Prostate gland (tissue), 2 donors: ENCODE results near the gene EDARADD.
A peak's percentile ranks its signal among the peaks of the same experiment; 100 is the strongest.

ENCODE experiments used
- CTCF ChIP-seq, 4 experiments: fragments of 200-600 bp in 2 of 4; fragments of 450-650 bp in 2 of 4; sonication (generic) in 2 of 4; IDR thresholded peaks; 1 replicate in 3 of 4; 2 replicates in 1 of 4; pipeline ENCODE4 v1.5.1; 2016 to 2019; ENCODE audit warnings: antibody characterized with exemption in 4 of 4, mild to moderate bottlenecking in 2 of 4, moderate library complexity in 2 of 4
- POLR2A ChIP-seq: fragments of 450-650 bp; IDR thresholded peaks from one replicate; pipeline ENCODE4 v1.6.1; 2016; ENCODE audit warnings: antibody characterized with exemption, mild to moderate bottlenecking
- POLR2AphosphoS5 ChIP-seq: sonication (generic); formaldehyde crosslinking; IDR thresholded peaks from one replicate; pipeline ENCODE4 v1.6.1; 2017; ENCODE audit warnings: antibody characterized with exemption

GRCh38 chr1:236502972-236503639, 109.0 kb downstream of the EDARADD start:
- TF ChIP-seq POLR2AphosphoS5 (peak; percentile 56), CTCF (IDR thresholded peaks at IDR 0.05) (no peak), POLR2A (peak; percentile 25)
